GM21619 (cell line): ENCODE data around the gene PAK1.
"Not testable (repeated sequence)": the region's sequence is repeated elsewhere in the genome, so short reads cannot be mapped to it uniquely, and the experiment has no call there.

Experiments
- ATAC-seq: cut with Tn5 transposase; IDR thresholded peaks from one replicate; pipeline ENCODE4 v1.9.1; 2021; ENCODE audit not compliant: unreplicated experiment

The PAK1 gene

DNA sequence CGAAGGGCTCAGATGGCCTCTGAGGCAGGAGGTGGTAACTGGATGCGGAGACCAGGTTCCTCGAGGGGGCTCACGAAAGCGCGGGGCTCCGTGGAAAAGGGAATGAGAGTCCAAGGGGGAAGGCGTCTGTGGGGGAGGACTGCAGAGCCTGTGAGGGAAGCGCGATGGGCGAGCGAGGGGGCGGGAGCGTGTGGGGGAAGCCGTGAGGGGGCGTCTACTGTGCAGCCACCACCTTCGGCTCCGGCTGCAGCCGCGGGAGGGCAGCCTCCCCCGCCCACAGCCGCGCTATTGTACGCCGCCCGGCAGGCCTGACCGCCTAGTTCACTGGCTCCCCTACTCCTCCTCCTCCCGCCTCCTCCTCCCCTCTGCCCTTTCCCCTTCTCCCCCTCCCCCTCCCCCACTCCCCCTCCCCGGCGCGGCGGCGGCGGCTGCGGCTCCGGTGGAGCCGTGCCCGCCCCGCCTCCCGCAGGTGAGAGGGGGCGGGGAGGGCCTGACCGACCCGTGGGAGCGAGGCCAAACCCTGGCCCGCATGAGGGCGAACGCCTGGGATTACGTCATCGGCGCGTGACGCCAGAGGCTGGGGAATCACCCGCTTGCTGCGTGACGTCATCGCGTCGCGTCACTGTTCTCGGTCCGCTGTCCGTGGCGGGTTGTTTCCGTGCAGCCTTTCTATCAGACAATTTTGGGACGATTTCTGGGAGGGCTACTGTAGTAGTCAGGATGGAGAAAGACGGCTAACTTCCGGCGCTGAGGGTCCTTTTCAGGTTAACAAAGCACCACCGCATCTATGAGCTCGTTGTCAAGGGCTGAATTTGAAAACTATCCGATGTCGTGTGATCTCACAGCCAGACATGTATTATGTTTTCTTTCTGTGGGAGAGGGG is at the start of gene PAK1:
Gene PAK1, minus strand, starts transcription at position 294 of the 883 bp plus-strand sequence. CDS start 81,574 bp downstream, outside the sequence.
- peak; percentile 50 for ATAC-seq

DNA sequence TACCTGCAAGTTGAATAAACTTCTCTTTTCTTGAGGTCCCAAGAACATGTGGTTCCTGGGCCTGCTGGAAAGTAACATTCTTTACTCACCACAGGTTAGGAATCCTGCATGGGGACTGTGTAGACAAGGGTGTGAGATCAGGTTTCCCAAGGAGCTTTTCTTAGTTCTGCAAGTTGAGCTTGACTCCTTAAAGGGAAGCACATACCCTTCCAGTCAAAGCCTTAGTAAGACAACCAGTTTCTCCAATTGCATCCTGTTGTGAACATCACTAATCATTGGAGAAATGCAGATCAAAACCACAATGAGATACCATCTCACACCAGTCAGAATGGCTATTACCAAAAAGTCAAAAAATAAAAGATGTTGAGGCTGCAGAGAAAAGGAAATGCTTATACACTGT is 48.3 kb upstream of the PAK1 start:
- ATAC-seq, result no peak

DNA sequence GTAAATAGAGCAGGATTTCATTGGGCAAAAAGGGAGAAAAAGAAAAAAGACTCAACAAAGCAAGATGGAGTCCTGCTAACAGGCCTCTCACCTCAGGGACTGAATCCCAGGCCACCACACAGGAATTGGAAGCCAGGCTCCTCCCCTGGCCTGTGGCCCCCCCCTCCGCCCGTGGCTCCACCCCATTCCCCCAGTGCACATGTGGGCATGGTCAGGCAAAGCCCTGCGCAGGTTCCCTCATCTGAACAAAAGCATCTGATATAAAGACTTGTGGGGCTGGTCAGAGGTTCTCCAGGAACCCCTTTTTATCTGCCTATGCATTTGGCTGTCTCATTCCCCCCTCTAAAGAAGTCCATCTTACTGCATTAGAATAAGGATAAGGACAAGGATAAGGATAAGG is 46.0 kb upstream of the PAK1 start:
- ATAC-seq, result no peak

DNA sequence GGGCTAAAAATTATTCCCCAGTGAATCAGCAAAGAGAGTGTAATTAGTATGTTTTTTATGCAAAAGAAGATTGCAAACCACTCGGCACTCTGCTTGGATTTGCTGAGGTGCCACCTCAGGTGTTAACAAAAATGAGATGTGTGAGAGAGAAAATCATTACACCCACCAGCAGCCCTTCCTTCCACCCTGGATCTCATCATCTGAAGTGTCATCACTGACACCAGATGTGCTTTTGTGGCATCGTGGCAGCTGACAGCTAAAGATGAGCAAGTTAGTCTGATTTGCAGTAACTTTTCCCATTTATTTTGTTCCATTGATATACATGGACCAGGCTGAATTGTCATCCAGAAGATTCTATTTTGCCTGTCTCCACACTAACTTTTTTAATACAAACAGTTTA is 44.6 kb upstream of the PAK1 start:
- no peak for ATAC-seq

DNA sequence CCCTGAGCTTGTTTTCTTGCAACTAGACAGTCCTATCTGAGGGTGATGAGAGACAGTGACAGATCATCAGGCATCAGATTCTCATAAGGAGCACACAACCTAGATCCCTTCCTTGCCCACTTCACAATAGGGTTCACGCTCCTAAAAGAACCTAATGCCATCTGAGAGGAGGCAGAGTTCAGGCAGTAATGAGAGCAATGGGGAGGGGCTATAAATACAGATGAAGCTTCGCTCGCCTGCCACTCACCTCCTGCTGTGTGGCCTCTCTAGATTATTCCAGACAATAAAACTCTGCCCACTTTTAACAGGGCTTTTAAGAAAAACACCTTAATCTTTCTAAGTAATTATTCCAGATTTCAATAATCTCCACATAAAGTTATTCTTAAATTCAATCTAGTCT is 43.9 kb upstream of the PAK1 start:
- no peak for ATAC-seq

DNA sequence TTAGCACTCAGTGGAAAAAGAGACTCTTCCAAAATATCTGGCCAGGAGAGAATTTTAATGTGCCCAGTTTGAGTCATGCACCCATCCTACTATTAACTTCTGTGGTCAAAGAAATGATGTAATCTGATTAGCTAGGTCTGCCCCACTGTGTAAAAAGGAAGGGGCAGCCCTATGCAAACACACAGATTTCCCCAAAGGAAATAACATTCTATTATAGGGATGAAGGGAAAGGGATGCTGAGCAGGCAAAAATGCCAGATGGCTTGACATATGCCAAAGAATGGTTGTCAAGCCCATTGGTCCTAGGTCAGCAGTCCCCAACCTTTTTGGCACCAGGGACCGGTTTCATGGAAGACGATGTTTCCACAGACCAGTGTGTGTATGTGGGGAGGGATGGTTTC is 43.3 kb upstream of the PAK1 start:
- ATAC-seq, result no peak

DNA sequence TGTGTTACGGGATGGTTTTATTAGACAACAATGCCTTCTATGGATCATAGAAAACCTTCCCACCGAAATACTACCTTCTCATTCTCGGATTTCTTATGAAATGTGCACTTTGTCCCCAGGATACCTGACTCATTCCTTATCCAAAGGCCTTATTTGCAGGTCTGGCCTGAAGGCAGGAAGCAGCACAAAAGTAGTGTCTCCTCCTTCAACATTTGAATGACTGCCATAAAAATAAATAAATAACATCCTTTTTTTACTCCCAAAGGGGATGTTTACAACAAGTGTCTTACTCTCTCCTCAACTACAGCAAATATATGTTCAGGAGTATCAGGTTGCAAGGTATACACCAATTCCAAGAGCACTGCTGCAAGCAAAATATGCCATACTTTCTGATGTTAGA is 41.6 kb upstream of the PAK1 start:
- ATAC-seq, result no peak

DNA sequence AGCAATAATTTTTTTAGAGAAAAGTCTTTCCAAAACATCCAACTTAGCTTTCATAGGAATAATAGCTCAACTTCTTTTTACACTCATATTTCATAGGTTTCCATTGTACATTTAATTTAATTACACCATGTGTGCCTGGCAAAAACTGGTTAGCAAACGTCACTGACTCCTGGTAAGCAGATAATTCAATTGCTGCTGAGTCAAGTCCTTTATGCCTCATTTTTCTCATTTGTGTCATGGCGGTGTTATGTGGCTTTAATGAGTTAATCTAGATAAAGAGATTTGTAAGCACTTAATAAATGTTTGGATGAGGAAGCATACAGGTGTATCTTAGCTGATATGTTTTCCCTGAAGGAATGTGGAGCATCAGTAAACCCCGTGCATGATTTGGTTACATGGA is 41.2 kb upstream of the PAK1 start:
- no peak for ATAC-seq

DNA sequence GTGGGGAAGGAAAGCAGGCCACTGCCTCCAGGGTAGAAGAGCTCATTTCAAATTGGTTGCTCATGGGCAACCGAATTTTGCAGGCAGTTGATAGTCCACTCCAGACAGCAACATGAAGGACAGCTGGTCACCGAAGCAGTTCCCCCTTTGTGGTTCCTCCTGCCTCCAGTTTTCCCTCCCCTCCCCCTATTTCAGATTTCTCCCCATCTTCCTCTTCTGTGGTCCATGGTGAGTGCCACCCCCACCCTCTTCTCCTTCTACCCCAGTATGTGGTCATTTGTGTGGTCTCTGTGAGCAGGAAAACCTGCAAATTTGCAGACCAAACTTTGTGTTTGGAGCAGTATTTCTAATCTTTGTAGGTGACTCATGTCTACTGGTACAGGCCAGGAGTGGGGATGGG is 38.2 kb upstream of the PAK1 start:
- no peak for ATAC-seq

DNA sequence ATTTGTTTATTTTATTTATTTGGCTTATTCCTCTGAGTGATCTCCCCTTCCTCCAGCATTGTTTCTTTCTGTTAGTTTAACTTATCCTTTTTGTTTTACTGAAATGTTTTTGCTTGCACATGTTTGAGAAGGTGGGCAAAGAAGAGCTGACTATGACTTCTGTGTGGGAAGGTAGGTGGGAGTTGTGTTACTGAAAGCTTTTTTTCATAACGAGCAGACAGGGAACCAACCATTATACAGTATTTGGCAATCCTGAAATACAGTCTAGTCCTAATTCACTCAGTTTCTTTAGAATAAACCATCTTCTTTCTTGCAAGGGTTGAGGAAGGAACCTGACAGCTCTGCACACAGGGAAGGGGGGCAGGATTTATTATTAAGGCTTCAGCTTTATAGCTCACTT is 37.0 kb upstream of the PAK1 start:
- ATAC-seq, result no peak

DNA sequence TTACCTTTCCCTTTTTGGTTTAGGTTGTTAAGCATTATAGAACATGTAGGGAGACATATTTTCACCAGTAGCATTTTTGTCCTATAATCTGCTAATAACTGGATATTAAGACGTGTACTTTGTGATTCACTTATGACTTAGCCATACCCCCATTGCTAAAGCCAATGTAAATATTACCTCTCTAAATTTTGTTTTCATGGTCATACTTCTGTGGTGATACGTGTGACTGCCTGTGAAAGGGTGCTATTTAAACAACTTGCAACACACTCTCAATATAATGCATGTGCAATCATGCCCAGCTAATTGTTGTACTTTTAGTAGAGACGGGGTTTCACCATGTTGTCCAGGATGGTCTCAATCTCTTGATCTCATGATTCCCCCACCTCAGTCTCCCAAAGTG is 36.2 kb upstream of the PAK1 start:
- ATAC-seq, result no peak

DNA sequence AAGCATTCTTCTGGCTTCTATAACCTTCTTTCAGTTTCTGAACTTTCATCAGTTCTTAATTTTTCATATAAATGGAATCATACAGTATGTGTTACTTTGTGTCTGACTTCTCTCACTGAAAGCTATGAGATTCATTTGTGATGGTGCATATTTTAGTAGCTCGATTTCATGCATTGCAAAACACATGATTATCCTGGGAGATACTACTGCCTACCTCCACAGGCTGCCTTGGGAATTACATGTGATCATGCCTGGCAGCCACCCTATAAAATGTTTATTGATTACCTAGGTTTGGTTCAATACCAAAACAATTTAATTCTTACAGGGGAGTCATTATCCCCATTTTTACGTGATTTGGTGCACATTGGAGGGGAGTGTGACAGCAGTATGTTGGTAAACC is 34.1 kb upstream of the PAK1 start:
- ATAC-seq, result no peak

DNA sequence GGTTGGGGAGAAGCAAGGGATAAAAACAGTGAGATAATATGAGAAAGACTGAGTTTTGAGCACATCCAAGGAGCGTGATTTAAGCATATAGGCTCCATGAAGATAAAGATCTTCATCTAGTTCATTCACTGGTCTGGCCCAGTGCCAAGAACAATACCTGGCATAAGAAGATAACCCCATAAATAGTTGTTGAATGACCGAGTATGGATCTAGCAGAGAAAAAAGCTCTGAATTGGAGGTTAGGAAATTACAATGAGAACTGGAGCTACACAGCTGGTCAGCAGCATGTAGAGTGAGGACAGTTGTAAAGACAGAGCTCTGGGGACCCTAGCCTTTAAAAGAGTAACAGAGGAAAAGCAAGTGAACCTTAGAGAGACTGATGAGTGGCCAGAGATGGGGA is 33.0 kb upstream of the PAK1 start:
- ATAC-seq, result no peak

DNA sequence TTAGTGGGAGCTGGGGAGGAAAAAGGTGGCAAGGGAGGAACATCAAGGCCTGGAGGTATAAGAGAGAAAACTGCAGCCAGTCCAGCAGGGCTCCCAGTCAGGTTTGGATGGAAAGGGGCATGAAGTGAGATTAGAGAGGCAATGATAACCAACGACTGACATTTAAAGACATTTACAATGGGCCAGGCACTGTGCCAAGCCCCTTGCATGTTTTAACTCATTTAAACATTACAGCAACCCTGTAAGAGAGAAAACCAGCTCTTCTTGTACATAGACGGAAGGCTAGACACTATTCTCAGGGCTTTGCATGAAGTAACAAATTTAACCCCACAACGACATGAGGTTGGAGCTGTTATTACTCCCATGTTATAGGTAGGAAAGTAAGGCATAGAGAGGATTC is 32.1 kb upstream of the PAK1 start:
- no peak for ATAC-seq

DNA sequence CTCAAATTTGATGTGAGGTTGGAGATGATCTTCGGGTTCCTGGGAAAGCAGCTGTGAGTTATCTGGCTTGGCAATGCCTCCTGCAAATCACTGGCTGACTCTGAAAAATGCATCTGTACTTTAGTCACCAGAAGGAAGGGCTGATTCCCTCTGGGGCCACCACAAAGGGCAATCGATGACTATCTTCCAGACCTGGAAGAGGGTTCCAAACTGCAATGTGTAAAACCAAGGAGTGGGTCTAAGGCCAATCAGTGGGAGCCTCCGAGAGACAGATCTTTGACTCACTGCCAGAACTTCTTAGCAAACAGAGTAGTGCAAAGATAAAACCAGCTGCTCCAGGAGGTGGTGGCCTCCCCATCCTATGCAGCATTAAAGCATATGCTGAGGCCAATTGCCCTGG is 29.1 kb upstream of the PAK1 start:
- ATAC-seq, result no peak

DNA sequence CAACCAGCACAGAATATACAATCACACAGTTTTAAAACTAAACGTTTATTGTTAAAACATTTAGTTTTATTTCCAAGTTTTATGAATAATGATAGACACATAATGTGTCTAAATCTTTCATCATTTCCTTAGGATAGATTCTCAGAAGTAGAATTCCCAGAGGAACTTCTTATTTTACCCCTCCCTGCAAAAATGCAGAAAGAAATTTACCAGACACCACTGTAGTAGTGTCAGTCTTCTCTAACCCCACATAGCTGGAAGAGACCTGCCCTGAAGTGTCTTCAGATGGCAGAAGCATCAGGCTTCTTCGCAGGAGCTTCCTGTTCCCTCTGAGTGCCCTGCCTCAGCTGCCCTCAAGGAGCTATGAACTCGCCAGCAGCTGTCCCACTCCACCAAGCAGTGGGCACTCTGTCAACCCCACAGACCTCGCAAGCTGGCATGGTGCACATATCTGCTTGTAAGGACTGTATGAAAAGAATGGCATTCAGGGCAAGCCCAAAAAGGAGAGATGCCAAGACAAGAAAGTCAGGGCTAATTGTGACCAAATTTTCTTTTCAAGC is 28.5 kb upstream of the PAK1 start:
- no peak for ATAC-seq

DNA sequence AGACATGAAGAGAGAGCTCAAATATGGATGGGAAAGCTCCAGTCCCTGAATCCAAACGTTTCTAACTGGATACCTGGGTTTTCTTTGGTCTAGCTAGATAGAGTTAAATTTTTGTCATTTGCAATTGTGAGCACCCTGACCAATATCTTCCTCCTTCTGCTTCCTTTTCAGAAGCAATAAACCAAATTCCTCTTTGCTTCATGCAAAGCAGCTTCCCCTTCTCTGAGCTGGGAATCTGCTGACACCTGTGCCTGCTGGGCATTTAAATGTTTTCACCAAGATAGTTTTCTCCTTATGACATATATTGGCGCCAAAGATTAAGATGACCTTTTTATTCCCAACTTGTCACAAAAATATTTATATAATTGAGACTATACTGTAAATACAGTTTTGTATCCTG is 27.9 kb upstream of the PAK1 start:
- no peak for ATAC-seq

DNA sequence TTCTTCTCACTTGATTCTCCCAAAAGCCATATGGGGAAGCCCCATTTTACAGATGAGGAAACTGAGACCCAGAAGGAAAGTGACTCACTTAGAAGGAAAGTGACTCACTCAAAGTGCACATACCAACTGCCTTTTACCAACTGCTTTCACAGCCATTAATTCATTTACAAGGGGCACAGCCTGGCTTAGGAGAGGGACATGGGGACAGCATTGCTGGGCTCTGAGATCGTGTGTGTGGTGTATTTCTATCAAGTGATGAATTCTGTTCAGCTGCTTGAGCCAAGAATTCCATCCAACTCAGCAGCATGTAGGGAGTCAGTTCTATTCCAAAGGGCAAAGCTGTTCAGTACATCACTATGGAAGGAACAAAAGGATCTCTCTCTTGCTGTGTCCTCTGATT is 23.5 kb upstream of the PAK1 start:
- ATAC-seq, result no peak

DNA sequence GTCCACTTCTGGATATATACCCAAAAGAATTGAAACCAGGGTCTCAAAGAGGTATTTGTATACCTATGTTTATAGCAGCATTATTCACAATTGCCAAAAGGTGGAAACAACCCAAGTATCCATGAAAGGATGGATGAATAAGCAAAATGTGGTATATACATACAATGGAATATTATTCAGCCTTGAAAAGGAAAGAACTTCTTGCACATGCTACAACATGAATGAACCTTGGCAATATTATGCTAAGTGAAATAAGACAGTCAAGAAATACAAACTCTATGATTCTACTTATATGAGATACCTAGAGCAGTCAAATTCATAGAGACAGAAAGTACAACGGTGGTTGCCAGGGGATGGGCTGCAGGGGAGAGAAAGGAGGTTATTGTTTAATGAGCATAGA is 21.6 kb upstream of the PAK1 start:
- ATAC-seq, result no peak

DNA sequence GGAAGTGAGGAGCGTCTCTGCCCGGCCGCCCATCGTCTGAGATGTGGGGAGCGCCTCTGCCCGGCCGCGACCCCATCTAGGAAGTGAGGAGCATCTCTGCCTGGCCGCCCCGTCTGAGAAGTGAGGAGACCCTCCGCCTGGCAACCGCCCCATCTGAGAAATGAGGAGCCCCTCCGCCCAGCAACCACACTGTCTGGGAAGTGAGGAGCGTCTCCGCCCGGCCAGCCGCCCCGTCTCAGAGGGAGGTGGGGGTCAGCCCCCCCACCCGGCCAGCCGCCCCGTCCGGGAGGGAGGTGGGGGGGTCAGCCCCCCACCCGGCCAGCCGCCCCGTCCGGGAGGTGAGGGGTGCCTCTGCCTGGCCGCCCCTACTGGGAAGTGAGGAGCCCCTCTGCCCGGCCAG is 16.1 kb upstream of the PAK1 start:
- not testable (repeated sequence) for ATAC-seq

DNA sequence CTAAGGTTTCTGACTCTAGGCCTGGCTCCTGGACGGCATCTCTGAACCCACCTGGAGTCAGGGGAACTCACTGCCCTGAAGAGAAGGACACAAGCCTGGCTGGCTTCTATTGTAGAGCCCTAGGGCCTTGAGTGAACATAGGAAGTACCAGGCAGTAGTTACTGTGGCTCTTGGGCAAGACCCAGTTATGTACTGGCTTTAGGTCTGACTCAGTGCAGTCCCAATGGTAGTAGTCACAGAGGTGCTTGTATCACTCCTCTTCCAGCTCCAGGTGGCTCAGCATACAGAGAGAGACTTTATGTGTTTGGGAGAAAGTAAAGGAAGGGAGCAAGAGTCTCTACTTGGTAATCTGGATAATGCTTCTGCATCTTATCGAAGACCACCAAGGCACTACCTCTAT is 13.9 kb upstream of the PAK1 start:
- ATAC-seq, result no peak

DNA sequence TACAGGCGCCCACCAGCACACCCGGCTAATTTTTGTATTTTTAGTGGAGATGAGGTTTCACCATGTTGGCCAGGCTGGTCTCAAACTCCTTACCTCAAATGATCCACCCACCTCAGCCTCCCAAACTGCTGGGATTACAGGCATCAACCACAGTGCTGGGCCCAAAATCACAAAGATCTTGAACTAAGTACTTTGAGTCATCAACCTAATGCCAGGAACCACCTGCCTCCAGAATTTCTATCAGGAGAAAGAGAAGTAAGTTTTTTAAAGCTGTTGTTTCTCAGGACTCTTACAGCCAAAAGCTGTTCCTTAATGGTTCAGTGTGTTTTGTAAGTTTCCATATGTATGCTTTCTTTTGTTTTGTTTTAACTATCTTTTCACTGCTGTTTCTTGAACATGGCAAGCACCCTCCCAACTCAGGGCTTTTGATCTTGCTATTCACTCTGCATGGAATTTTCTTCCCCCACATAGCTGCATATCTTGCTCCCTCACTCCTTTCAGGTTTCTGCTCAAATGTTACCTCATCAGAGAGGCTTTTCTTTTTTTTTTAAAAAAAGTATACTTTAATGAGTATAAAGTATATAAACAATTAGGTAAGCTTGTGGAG is 6.0 kb upstream of the PAK1 start:
- no peak for ATAC-seq
